ENCODE measurements around the gene NSG1. TPM values are rescaled to one million over a fixed set of nuclear protein-coding genes. Genes with fewer than 3 reads are reported as not detected.

NSG1 gene
- total and polyA plus RNA-seq, 2 donors (not counting 3 experiments of a cell fraction or from before 2014, with no cell fraction given): 2.0 to 2.9 TPM

DNA sequence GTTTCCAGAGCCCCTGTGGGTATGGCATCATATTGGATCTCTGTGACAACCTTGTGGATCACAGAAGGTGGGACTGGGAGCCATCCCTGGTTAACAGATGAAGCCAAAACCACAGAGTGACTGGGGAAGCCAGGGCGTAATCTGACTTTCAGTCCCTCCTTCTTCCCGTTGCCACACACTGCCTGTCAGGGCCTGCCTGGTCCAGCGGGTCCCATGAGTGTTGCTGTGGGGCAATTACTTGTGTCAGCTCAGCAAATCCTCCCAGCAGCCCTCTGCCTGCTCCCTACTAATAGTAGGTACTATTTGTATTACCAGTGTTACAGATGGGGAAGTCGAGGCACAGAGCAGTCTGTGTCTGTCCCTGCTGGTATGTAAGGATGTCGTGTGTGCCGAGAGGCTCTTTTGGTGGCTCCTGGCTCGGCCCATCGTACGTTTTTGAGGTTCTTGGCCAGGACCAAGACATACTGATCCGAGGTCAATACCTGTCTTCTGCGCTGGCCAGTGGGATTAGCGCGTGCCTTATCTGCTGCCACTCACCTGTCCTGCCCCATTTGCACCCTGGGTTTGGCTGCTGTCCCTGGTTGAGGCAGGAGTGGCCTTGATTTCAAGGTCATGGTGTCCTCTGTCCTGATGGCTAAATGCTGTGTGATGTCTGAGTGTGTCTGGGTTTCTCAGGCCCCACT lies 5.7 kb downstream of the NSG1 start:
- DNase-seq (ENCODE audit: low read depth, low spot score): no peak
- no peaks in the 10 kb centered on the region for H3K9me1 ChIP-seq (replicated peaks; ENCODE audit: control insufficient read depth, extremely low read depth, insufficient read depth, low read length)
- no peak for FAIRE-seq
- H2AFZ ChIP-seq (ENCODE audit: low read depth, low read length): no peak overlapping the region
- H3K79me2 ChIP-seq (ENCODE audit: control insufficient read depth, insufficient read depth, low read length): no peaks in the 10 kb centered on the region
- no peak overlapping the region for H3K4me2 ChIP-seq (ENCODE audit: insufficient read depth, low read length)
- no peaks in the 10 kb centered on the region for H3K9me3 ChIP-seq (replicated peaks; ENCODE audit: control insufficient read depth, insufficient read depth, low read length)
- TF ChIP-seq JUN (IDR thresholded peaks at IDR 0.05; ENCODE audit: borderline replicate concordance, insufficient read depth, insufficient read length, low read depth) (no peak), MAX (IDR thresholded peaks at IDR 0.05; ENCODE audit: insufficient read depth, insufficient read length) (no peak), MYC (IDR thresholded peaks at IDR 0.05; ENCODE audit: low read depth, low read length) (no peak), GATA2 (IDR thresholded peaks at IDR 0.05; ENCODE audit: insufficient read depth, insufficient read length, low read depth, low read length) (no peak), POLR2AphosphoS5 (IDR thresholded peaks at IDR 0.05; ENCODE audit: insufficient read depth, low read depth, low read length) (no peak), FOS (IDR thresholded peaks at IDR 0.05; ENCODE audit: borderline replicate concordance, insufficient read depth, low read length) (no peak), CTCF (IDR thresholded peaks at IDR 0.05; ENCODE audit: extremely low read depth in 1 of 2, insufficient read depth in 1 of 2, low read depth in 1 of 2, low read length in 2 of 2) (no peak), EZH2 (IDR thresholded peaks at IDR 0.05; ENCODE audit: borderline replicate concordance, low read depth, low read length, severe bottlenecking) (no peak), POLR2A (IDR thresholded peaks at IDR 0.05; ENCODE audit: low read depth, low read length) (no peak)
- H3K9ac ChIP-seq (replicated peaks; ENCODE audit: extremely low read depth, insufficient read depth, low read length): no peak overlapping the region
- H3K4me3 ChIP-seq (replicated peaks in 1 of 3; ENCODE audit: insufficient read depth in 1 of 3, low read depth in 1 of 3, low read length in 3 of 3): no peak overlapping the region
- H4K20me1 ChIP-seq (replicated peaks; ENCODE audit: control insufficient read depth, extremely low read depth, insufficient read depth, low read length): no peaks in the 10 kb centered on the region
- POLR2A ChIA-PET: no interaction called here
- H3K4me1 ChIP-seq (ENCODE audit: control insufficient read depth, extremely low read depth, insufficient read depth, low read length): peaks cover 6% of the 10 kb centered on the region
- no peak overlapping the region for H3K27ac ChIP-seq (ENCODE audit: insufficient read depth, low read depth, low read length)
- no TSS peak for BruUV-seq (replicated peaks)
- CTCF ChIA-PET: no interaction called here
- intact Hi-C loops (cut with micrococcal nuclease) (no loop called here), dilution Hi-C loops (cut with MboI; ENCODE audit: extremely low pct_ligation_motif_present, low sequenced_read_pairs) (no loop called here)
- peaks cover 10 to 14% of the 10 kb centered on the region in 2 experiments for H3K27me3 ChIP-seq (ENCODE audit: control insufficient read depth in 2 of 2, insufficient read depth in 2 of 2, low read length in 2 of 2)
- H3K36me3 ChIP-seq (ENCODE audit: control insufficient read depth in 2 of 2, extremely low read depth in 1 of 2, insufficient read depth in 2 of 2, low read length in 2 of 2): no peaks in the 10 kb centered on the region

Data from endothelial cell of umbilical vein (primary cell).